ENCODE measurements around the gene PSMG2.
A peak's percentile ranks its signal among the peaks of the same experiment; 100 is the strongest.

Gene PSMG2, protein sequence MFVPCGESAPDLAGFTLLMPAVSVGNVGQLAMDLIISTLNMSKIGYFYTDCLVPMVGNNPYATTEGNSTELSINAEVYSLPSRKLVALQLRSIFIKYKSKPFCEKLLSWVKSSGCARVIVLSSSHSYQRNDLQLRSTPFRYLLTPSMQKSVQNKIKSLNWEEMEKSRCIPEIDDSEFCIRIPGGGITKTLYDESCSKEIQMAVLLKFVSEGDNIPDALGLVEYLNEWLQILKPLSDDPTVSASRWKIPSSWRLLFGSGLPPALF

DNA sequence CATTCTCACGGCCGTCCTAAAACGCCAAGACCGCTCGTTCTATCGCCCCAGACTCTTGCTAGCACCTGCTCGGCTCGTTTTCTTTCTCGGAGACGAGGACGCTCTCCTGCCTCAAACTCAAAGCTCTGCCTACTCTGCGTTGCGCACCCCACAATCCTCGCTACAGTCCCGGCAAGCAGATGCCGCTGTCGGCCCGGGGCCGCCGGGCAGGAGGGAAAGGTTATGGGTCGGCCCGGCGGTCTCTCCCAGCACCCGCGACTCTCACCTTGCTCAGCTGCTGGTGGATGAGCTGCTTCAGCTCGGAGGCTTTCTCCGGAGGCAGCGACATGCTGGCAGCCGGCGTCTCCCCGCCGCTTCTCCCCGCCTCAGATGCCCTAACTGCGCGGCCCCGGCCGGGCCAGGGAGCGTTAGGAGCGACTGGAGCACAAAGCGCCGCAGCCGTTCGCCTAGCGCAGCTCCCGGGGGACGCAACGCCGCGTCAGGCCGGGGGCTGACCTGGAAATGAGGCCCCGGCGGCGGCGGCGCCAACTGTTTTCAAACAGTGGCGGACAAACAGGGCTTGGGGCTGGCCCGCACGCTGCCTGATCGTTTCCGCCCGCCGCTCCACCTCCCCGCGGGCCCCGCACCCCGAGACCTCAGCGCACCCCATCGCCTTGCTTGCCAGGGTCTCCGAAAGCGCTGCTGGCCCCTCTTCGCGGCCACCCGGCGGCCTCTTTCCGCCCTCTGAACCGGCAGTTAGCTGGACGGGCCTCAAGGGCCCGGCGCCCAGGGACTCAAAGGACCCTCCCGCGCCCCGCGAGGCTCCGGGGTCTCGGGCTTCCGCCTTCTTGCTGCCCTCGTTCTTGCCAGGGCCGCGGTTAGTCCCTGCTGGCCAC is at the start of gene PSMG2, which contains the start of gene CEP76:
Gene PSMG2, plus strand, starts transcription at position 822 of the 875 bp plus-strand sequence. CDS start 66 bp downstream, outside the sequence.
Gene CEP76, minus strand, starts transcription at position 503 of the 875 bp plus-strand sequence. Its CDS starts 175 bp downstream, at position 328.
- Mint-ChIP-seq H3K9me3 (no peaks in the 10 kb centered on the region), H3K4me1 (peaks cover 44% of the 10 kb centered on the region), H3K27ac (peak within 1 kb of the TSS; percentile 100), H3K36me3 (peaks cover 10% of the 10 kb centered on the region), H3K4me3 (peak within 1 kb of the TSS; percentile 100), H3K27me3 (no peaks in the 10 kb centered on the region)
- peak; percentile 96 for ATAC-seq

DNA sequence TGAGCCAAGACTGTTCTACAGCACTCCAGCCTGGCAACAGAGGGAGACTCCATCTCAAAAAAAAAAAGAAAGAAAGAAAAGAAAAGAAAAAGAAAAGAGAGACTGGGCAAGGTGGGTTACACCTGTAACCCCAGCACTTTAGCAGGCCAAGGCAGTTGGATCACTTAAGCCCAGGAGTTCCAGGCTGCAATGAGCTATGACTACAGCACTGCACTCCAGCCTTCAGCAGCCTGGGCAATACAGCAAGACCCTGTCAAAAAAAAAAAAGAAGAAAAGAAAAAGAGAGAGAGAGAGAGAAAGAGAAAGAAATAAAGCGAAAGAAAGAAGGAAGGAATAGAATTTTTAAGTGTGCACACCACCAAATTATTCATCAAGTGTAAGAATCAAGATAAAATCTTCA is 47.9 kb upstream of the PSMG2 start:
- Mint-ChIP-seq H3K4me1 (peaks cover 14% of the 10 kb centered on the region), H3K27me3 (peaks cover 48% of the 10 kb centered on the region), H3K4me3 (no peak overlapping the region), H3K27ac (no peak overlapping the region), H3K36me3 (no peaks in the 10 kb centered on the region), H3K9me3 (no peaks in the 10 kb centered on the region)
- ATAC-seq = no peak

DNA sequence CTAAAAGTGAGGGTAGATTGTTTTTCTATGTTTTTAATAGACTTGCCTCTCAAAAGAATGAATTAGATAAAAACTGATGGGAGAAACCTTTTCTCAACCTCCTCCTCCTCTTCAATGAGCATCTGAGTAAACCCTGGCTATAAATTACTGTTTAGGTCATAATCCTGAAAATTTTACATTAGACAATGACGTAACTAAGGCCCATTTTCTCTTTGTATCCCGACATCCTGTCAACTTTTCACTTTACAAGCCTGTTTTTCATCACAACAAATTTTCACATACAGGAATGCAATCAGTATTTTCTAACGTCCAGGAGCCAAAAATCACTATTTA is 46.3 kb upstream of the PSMG2 start:
- H3K4me3 Mint-ChIP-seq = peak overlapping the region; percentile 56
- peaks cover 14% of the 10 kb centered on the region for H3K4me1 Mint-ChIP-seq
- no peaks in the 10 kb centered on the region for H3K36me3 Mint-ChIP-seq
- H3K27me3 Mint-ChIP-seq = peaks cover 43% of the 10 kb centered on the region
- H3K27ac Mint-ChIP-seq = no peak overlapping the region
- no peak for ATAC-seq
- H3K9me3 Mint-ChIP-seq = no peaks in the 10 kb centered on the region

DNA sequence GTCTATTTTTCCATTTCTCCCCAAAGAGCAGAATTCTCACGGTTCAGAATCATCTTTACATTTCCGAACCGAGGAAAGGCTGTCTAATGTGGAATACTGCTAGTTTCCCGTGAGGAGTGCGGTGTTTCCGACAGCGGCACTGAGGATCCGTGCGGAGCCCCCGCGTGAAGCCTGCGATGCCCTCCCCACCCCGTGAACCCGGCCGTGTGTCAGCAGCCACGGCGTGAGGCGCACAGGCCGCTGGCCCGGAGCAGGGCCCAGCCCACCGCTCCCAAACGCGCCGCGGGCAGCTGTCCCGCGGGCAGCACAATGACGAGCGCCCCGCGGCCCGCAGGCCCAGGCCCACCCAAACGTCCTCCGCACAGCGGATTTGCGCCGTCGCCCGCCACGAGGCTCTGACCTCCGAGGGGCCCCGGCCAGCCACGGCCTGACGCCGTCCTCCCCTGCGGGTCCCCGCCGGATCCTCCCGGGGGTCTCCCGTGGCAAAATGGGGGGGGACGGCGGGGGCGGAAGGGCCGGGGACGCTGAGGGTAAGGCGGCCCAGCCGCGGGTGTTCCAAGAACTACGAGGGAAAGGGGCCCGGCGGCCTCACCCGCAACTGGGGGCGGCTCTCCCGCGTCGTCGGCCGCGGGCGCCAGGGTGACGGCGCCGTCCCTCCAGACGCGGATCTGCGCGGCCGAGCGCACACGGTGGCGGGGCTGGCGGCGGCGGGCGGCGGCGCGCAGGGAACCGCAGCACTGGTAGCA is 45.7 kb upstream of the PSMG2 start:
- H3K36me3 Mint-ChIP-seq = no peaks in the 10 kb centered on the region
- H3K9me3 Mint-ChIP-seq = no peaks in the 10 kb centered on the region
- H3K27ac Mint-ChIP-seq = no peak overlapping the region
- H3K27me3 Mint-ChIP-seq = peaks cover 37% of the 10 kb centered on the region
- H3K4me3 Mint-ChIP-seq = peak overlapping the region; percentile 56
- H3K4me1 Mint-ChIP-seq = peaks cover 14% of the 10 kb centered on the region
- peak; percentile 70 for ATAC-seq

DNA sequence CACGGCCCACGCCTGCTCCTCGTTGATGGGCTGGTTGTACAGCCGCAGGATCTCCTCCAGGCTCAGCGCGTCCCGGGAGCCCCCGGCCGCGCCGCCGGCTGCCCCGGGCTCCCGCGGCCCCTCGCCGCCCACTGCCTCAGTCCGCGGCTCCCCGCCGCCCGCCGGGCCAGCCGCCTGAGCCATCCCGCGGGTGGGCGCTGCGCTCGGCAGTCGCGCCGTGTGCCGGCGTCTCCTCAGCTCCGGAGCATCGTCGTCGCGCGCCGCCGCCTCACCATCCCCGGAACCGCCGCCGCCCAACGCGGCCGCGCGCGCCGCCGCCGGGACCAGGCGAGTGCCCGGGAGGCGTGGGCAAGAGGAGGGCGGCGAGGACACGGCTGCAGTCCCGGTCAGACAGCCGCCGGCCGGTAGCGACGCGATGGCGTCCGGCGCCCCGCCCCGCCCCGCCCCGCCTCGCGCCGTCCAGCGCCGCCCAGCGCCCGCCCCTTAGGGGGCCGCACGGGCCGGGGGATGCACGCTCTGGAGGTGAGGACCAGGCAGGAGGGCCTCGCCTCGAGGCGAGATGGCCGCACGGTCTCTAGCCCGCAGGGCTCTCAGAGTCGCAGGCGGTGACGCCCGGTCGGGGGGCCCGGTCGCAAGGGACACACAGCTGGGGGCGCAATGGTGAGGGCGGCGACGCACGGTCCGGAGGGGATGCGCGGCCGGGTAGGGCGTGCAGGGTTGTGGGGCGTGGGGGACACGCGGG is 45.0 kb upstream of the PSMG2 start, which contains the start of gene SPIRE1:
Gene SPIRE1, minus strand, starts transcription at position 424 of the 742 bp plus-strand sequence. Its CDS starts 241 bp downstream, at position 183.
- Mint-ChIP-seq H3K27me3 (peaks cover 30% of the 10 kb centered on the region), H3K27ac (peak within 1 kb of the TSS; percentile 71), H3K4me3 (peak within 1 kb of the TSS; percentile 84), H3K9me3 (no peaks in the 10 kb centered on the region), H3K36me3 (no peaks in the 10 kb centered on the region), H3K4me1 (peaks cover 14% of the 10 kb centered on the region)
- peak; percentile 88 for ATAC-seq

DNA sequence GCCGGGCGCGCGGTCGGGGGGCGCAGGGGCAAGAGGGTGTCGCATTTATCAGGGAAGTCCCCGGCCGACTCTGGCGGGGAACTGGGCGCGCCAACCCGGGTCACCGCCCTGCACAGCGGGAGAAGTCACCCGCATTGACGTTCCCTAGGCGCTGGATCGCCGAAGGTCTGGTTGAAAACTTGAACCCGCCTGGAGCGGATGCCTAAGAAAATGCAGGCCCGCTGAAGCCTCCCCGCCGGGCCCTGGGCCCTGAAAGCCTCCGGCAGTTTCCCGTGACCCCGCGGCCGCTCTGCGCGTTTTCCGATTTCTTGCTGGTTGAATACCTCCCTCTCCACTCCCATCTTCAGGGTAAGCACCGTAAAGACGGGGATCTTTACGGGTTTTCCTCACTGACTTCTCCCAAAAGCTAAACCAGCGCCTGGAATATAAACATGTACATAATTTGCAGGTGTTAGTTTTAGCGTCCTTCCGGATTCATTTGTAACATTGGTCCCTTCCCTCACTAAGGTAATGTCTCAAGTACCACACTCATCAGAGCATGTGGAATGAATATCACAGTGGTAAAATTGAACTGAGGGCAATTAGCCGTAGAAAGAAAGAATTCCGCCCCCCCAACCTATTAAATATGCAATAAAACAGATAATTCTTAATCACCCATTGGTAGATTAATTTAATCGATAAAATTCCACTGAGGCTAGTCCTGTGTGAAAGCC is 44.3 kb upstream of the PSMG2 start:
- H3K4me3 Mint-ChIP-seq = peak overlapping the region; percentile 84
- H3K4me1 Mint-ChIP-seq = peaks cover 14% of the 10 kb centered on the region
- no peaks in the 10 kb centered on the region for H3K9me3 Mint-ChIP-seq
- H3K27ac Mint-ChIP-seq = peak overlapping the region; percentile 71
- no peaks in the 10 kb centered on the region for H3K36me3 Mint-ChIP-seq
- no peak for ATAC-seq
- H3K27me3 Mint-ChIP-seq = peaks cover 23% of the 10 kb centered on the region

DNA sequence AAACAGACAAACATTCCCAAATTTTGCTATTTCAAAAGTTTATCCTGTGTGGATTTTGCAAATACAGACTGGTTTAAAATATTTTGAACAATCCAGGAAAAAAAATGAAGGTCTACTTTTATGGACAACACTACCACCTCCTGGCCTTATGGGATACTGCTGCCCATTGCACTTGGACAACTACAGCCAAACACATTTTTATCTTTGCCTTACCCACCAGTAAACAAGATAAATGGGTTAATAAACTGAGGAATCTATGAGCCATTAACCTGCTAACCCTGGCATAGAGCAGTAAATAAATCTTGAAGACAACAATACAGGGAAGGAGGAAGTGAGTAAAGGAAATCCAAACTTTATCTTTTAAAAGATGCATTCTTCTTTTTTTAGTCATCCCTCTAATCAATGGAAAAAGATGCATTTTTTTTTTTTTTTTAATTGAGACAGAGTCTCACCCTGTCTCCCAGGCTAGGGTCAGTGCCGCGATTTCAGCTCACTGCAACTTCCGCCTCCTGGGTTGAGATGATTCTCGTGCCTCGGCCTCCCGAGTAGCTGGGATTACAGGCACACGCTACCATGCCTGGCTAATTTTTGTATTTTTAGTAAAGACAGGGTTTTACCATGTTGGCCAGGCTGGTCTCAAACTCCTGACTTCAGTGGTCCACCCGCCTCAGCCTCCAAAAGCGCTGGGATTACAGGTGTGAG is 42.8 kb upstream of the PSMG2 start:
- H3K4me3 Mint-ChIP-seq = no peak overlapping the region
- H3K4me1 Mint-ChIP-seq = peaks cover 14% of the 10 kb centered on the region
- no peaks in the 10 kb centered on the region for H3K36me3 Mint-ChIP-seq
- no peak overlapping the region for H3K27ac Mint-ChIP-seq
- H3K9me3 Mint-ChIP-seq = no peaks in the 10 kb centered on the region
- no peak for ATAC-seq
- H3K27me3 Mint-ChIP-seq = peaks cover 13% of the 10 kb centered on the region

DNA sequence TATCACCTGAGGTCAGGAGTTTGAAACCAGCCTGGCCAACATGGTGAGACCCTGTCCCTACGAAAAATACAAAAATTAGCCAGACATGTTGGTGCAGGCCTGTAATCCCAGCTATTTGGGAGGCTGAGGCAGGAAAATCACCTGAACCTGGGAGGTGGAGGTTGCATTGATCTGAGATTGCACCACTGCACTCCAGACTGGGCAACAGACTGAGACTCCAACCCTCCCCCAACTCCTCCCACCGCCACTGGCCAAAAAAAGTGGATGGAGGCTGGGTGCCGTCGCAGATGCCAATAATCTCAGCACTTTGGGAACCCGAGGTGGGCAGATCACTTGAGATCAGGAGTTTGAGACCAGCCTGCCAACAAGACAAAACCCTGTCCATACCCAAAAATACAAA is 34.8 kb upstream of the PSMG2 start:
- no peaks in the 10 kb centered on the region for H3K4me1 Mint-ChIP-seq
- no peak overlapping the region for H3K4me3 Mint-ChIP-seq
- H3K9me3 Mint-ChIP-seq = no peaks in the 10 kb centered on the region
- no peak overlapping the region for H3K27ac Mint-ChIP-seq
- H3K36me3 Mint-ChIP-seq = peaks cover 11% of the 10 kb centered on the region
- H3K27me3 Mint-ChIP-seq = no peaks in the 10 kb centered on the region
- ATAC-seq = no peak

DNA sequence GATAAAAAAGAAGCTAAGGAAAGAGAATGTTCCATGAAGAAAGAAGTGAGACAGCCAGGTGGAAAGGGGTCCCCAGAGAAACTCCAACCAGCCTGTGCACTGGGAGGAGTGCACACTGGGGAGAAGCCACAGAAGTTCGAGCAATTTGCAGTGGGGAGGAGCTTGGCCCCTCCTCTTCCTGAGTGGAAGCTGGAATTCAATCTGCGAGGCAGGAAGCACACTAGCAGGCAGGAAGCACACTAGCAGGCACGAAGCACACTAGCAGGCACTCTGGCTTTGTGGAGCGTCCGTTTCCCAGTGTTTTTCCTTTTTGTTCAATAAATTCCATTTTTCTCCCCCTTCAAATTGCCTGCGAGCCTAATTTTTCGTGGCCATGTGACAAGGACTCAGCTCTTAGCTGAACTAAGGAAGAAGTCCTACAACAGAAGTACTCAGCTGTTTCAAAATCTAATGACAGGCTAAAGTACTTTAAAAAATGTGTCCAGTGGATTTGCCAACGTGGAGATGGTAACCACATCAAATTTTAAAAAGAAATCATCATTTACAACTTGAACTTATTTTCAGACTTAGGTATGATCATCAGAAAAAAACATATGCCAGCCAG is 23.6 kb upstream of the PSMG2 start:
- no peaks in the 10 kb centered on the region for H3K9me3 Mint-ChIP-seq
- H3K4me3 Mint-ChIP-seq = no peak overlapping the region
- no peak for ATAC-seq
- H3K27me3 Mint-ChIP-seq = no peaks in the 10 kb centered on the region
- no peaks in the 10 kb centered on the region for H3K4me1 Mint-ChIP-seq
- H3K36me3 Mint-ChIP-seq = peaks cover 18% of the 10 kb centered on the region
- no peak overlapping the region for H3K27ac Mint-ChIP-seq

DNA sequence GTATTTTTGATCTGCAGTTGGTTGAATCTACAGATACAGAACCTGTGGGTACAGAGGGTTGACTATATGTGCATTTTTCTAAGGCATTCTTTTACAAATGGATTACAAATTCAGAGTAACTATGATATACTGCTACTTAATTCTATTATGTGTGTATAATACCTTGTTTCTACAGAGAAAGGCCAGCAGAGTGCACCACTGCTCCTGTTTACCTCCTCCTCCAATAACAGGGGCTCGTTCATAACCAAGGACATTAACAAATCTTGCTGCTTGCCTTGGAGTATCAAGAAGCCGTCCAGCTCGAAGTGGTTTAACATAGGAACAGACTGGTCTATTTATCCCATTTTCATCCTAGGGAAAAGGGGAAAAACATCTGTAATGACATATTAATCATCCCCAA is 16.7 kb upstream of the PSMG2 start:
- Mint-ChIP-seq H3K4me1 (no peaks in the 10 kb centered on the region), H3K4me3 (no peak overlapping the region), H3K36me3 (peaks cover 6% of the 10 kb centered on the region), H3K27me3 (no peaks in the 10 kb centered on the region), H3K27ac (no peak overlapping the region), H3K9me3 (no peaks in the 10 kb centered on the region)
- no peak for ATAC-seq

DNA sequence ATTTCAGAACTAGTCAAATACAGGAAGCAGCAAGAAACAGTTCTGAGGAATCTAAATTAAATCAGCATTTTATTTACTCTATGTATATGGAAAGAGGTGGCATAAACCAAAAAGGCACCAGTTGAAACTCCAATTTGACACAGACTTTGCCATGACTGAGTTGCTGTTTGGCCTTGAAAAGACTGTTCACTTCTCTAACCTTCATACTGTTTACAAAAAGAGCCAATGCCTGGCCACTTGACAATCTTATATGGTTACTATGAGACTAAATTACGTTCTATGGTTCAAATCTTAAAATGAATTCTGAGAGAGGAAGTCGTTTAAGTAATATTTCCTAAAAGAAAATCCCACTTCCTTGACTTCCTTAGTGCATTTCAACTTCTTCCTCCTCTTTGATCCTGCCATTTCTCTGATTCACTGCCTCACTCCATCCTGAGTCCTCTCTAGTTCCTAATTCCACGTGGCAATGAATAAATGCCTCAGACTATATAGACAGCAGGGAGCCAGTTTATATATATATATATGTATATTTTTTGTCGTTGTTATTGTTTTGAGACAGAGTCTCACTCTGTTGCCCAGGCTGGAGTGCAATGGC is 13.5 kb upstream of the PSMG2 start:
- Mint-ChIP-seq H3K36me3 (peaks cover 13% of the 10 kb centered on the region), H3K9me3 (no peaks in the 10 kb centered on the region), H3K27me3 (no peaks in the 10 kb centered on the region), H3K4me1 (peaks cover 6% of the 10 kb centered on the region), H3K27ac (no peak overlapping the region), H3K4me3 (no peak overlapping the region)
- ATAC-seq = no peak

DNA sequence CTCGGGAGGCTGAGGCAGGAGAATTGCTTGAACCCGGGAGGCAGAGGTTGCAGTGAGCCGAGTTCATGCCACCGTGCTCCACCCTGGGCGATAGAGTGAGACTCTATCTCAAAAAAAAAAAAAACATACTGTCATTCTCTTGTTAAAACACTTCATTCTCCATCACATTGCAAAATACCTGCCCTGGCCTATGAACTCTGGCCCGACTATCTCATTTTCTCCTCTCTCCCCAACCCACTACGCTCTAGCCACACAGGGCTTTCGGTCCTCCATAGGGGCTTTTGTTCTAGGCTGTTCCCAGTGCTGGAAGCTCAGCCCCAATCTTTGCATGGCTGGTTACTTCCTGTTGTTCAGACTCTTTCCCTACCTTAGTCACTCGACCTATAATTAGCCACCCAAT is 10.6 kb upstream of the PSMG2 start:
- H3K27me3 Mint-ChIP-seq = no peaks in the 10 kb centered on the region
- peaks cover 6% of the 10 kb centered on the region for H3K4me1 Mint-ChIP-seq
- no peaks in the 10 kb centered on the region for H3K9me3 Mint-ChIP-seq
- no peak overlapping the region for H3K27ac Mint-ChIP-seq
- peaks cover 20% of the 10 kb centered on the region for H3K36me3 Mint-ChIP-seq
- ATAC-seq = no peak
- no peak overlapping the region for H3K4me3 Mint-ChIP-seq

DNA sequence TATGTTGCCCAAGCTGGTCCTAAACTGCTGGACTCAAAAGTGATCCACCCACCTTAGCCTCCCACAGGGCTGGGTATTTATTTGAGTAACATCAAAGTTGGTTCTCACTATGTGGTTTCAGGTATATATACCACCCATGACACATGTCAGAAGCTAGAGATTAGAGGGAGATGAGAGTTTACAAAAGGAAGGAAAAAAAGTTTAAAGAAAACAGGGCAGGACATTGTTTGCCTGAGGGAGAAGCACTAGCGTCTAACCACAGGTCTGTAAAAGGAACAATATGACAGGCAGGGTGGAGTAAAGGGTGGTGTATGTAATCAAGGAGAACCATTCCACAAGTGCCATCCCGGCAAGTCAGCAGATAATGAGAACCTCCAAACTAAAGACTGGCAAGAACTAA is 8.8 kb upstream of the PSMG2 start:
- Mint-ChIP-seq H3K4me1 (peaks cover 6% of the 10 kb centered on the region), H3K27ac (no peak overlapping the region), H3K9me3 (no peaks in the 10 kb centered on the region), H3K4me3 (no peak overlapping the region), H3K27me3 (no peaks in the 10 kb centered on the region), H3K36me3 (peaks cover 20% of the 10 kb centered on the region)
- no peak for ATAC-seq
